ENCODE results near the gene CTDP1.

CTDP1 gene

GRCh38 chr18:79685971-79686370 lies 6.4 kb downstream of the CTDP1 start:
- Histone ChIP-seq H3K23ac (ENCODE audit: low read length) (no peak overlapping the region), H2AK5ac (ENCODE audit: low read length) (no peak overlapping the region), H3K9ac (ENCODE audit: low read length) (no peak overlapping the region), H3K27ac (ENCODE audit: low read depth, low read length) (no peak overlapping the region), H3K4me2 (ENCODE audit: low read length) (no peak overlapping the region), H3K18ac (ENCODE audit: low read length) (no peak overlapping the region), H3K4me1 (ENCODE audit: control insufficient read depth, low read depth, low read length) (no peaks in the 10 kb centered on the region), H3K56ac (ENCODE audit: low read length) (no peak overlapping the region), H3K27me3 (ENCODE audit: insufficient read depth, low read length, poor library complexity) (no peaks in the 10 kb centered on the region), H3K36me3 (ENCODE audit: control insufficient read depth, insufficient read depth, low read length) (no peaks in the 10 kb centered on the region), H2BK120ac (ENCODE audit: low read depth, low read length) (no peak overlapping the region), H3K4ac (ENCODE audit: low read depth, low read length) (no peak overlapping the region), H3K79me2 (ENCODE audit: control insufficient read depth, insufficient read depth, low read length) (peaks cover 77% of the 10 kb centered on the region), H4K8ac (ENCODE audit: low read depth, low read length) (no peak overlapping the region), H4K5ac (ENCODE audit: low read length) (no peak overlapping the region), H3K4me3 (ENCODE audit: low read length) (no peak overlapping the region), H3K79me1 (ENCODE audit: low read length) (peaks cover 48% of the 10 kb centered on the region), H2BK15ac (replicated peaks; ENCODE audit: low read depth) (no peak overlapping the region), H2BK5ac (ENCODE audit: low read length) (no peak overlapping the region)
- no peak for DNase-seq
- no CpG with 5 or more reads among the region's 7 CpGs for WGBS (ENCODE audit: extremely low coverage, insufficient coverage, low lambda C conversion rate)

GRCh38 chr18:79687806-79688205 lies 8.2 kb downstream of the CTDP1 start:
- no peak overlapping the region for H3K4me2 ChIP-seq (ENCODE audit: low read length)
- no peak overlapping the region for H2BK15ac ChIP-seq (replicated peaks; ENCODE audit: low read depth)
- H2BK5ac ChIP-seq (ENCODE audit: low read length) = no peak overlapping the region
- H4K5ac ChIP-seq (ENCODE audit: low read length) = no peak overlapping the region
- peaks cover 66% of the 10 kb centered on the region for H3K79me2 ChIP-seq (ENCODE audit: control insufficient read depth, insufficient read depth, low read length)
- H3K79me1 ChIP-seq (ENCODE audit: low read length) = peaks cover 37% of the 10 kb centered on the region
- no peak overlapping the region for H3K4ac ChIP-seq (ENCODE audit: low read depth, low read length)
- H4K8ac ChIP-seq (ENCODE audit: low read depth, low read length) = no peak overlapping the region
- no peak overlapping the region for H3K23ac ChIP-seq (ENCODE audit: low read length)
- no peak for DNase-seq
- H3K4me1 ChIP-seq (ENCODE audit: control insufficient read depth, low read depth, low read length) = no peaks in the 10 kb centered on the region
- no peak overlapping the region for H3K56ac ChIP-seq (ENCODE audit: low read length)
- no peaks in the 10 kb centered on the region for H3K36me3 ChIP-seq (ENCODE audit: control insufficient read depth, insufficient read depth, low read length)
- no peak overlapping the region for H3K9ac ChIP-seq (ENCODE audit: low read length)
- no peak overlapping the region for H2AK5ac ChIP-seq (ENCODE audit: low read length)
- no CpG with 5 or more reads among the region's 12 CpGs for whole genome bisulfite sequencing (ENCODE audit: extremely low coverage, insufficient coverage, low lambda C conversion rate)
- no peaks in the 10 kb centered on the region for H3K27me3 ChIP-seq (ENCODE audit: insufficient read depth, low read length, poor library complexity)
- H2BK120ac ChIP-seq (ENCODE audit: low read depth, low read length) = no peak overlapping the region
- H3K27ac ChIP-seq (ENCODE audit: low read depth, low read length) = no peak overlapping the region
- no peak overlapping the region for H3K4me3 ChIP-seq (ENCODE audit: low read length)
- H3K18ac ChIP-seq (ENCODE audit: low read length) = no peak overlapping the region

- no peak overlapping the region for H2BK15ac ChIP-seq (replicated peaks; ENCODE audit: low read depth)
- no peak overlapping the region for H3K23ac ChIP-seq (ENCODE audit: low read length)
- H3K4me3 ChIP-seq (ENCODE audit: low read length) = no peak overlapping the region
- H4K5ac ChIP-seq (ENCODE audit: low read length) = no peak overlapping the region
- H3K36me3 ChIP-seq (ENCODE audit: control insufficient read depth, insufficient read depth, low read length) = no peaks in the 10 kb centered on the region
- no peak overlapping the region for H4K8ac ChIP-seq (ENCODE audit: low read depth, low read length)
- no peak overlapping the region for H3K56ac ChIP-seq (ENCODE audit: low read length)
- H3K27me3 ChIP-seq (ENCODE audit: insufficient read depth, low read length, poor library complexity) = no peaks in the 10 kb centered on the region
- H3K9ac ChIP-seq (ENCODE audit: low read length) = no peak overlapping the region
- H2BK5ac ChIP-seq (ENCODE audit: low read length) = no peak overlapping the region
- H3K4me1 ChIP-seq (ENCODE audit: control insufficient read depth, low read depth, low read length) = no peaks in the 10 kb centered on the region
- no peak for DNase-seq
- H3K79me1 ChIP-seq (ENCODE audit: low read length) = peaks cover 28% of the 10 kb centered on the region
- WGBS (ENCODE audit: extremely low coverage, insufficient coverage, low lambda C conversion rate) = no CpG with 5 or more reads among the region's 6 CpGs
- no peak overlapping the region for H3K27ac ChIP-seq (ENCODE audit: low read depth, low read length)
- peaks cover 53% of the 10 kb centered on the region for H3K79me2 ChIP-seq (ENCODE audit: control insufficient read depth, insufficient read depth, low read length)
- H3K4ac ChIP-seq (ENCODE audit: low read depth, low read length) = no peak overlapping the region
- H3K4me2 ChIP-seq (ENCODE audit: low read length) = no peak overlapping the region
- no peak overlapping the region for H3K18ac ChIP-seq (ENCODE audit: low read length)
- H2AK5ac ChIP-seq (ENCODE audit: low read length) = no peak overlapping the region
- no peak overlapping the region for H2BK120ac ChIP-seq (ENCODE audit: low read depth, low read length)
Measured at GRCh38 chr18:79690071-79690470, 10.5 kb downstream of the CTDP1 start.

GRCh38 chr18:79690586-79691482 lies 11.2 kb downstream of the CTDP1 start:
- H4K5ac ChIP-seq (ENCODE audit: low read length) = no peak overlapping the region
- peaks cover 25% of the 10 kb centered on the region for H3K79me1 ChIP-seq (ENCODE audit: low read length)
- H3K27me3 ChIP-seq (ENCODE audit: insufficient read depth, low read length, poor library complexity) = no peaks in the 10 kb centered on the region
- no peak overlapping the region for H3K4ac ChIP-seq (ENCODE audit: low read depth, low read length)
- H3K9ac ChIP-seq (ENCODE audit: low read length) = no peak overlapping the region
- H3K56ac ChIP-seq (ENCODE audit: low read length) = no peak overlapping the region
- no peak for DNase-seq
- no CpG with 5 or more reads among the region's 33 CpGs for WGBS (ENCODE audit: extremely low coverage, insufficient coverage, low lambda C conversion rate)
- H3K36me3 ChIP-seq (ENCODE audit: control insufficient read depth, insufficient read depth, low read length) = peaks cover 2% of the 10 kb centered on the region
- no peak overlapping the region for H3K18ac ChIP-seq (ENCODE audit: low read length)
- H3K27ac ChIP-seq (ENCODE audit: low read depth, low read length) = no peak overlapping the region
- H2BK120ac ChIP-seq (ENCODE audit: low read depth, low read length) = no peak overlapping the region
- no peak overlapping the region for H3K4me2 ChIP-seq (ENCODE audit: low read length)
- H2BK5ac ChIP-seq (ENCODE audit: low read length) = no peak overlapping the region
- no peak overlapping the region for H2AK5ac ChIP-seq (ENCODE audit: low read length)
- no peak overlapping the region for H3K23ac ChIP-seq (ENCODE audit: low read length)
- H3K4me1 ChIP-seq (ENCODE audit: control insufficient read depth, low read depth, low read length) = no peaks in the 10 kb centered on the region
- H4K8ac ChIP-seq (ENCODE audit: low read depth, low read length) = no peak overlapping the region
- H2BK15ac ChIP-seq (replicated peaks; ENCODE audit: low read depth) = no peak overlapping the region
- H3K79me2 ChIP-seq (ENCODE audit: control insufficient read depth, insufficient read depth, low read length) = peaks cover 48% of the 10 kb centered on the region
- H3K4me3 ChIP-seq (ENCODE audit: low read length) = no peak overlapping the region

- Histone ChIP-seq H3K79me1 (ENCODE audit: low read length) (peaks cover 24% of the 10 kb centered on the region), H2BK15ac (replicated peaks; ENCODE audit: low read depth) (no peak overlapping the region), H2BK120ac (ENCODE audit: low read depth, low read length) (no peak overlapping the region), H3K23ac (ENCODE audit: low read length) (no peak overlapping the region), H3K36me3 (ENCODE audit: control insufficient read depth, insufficient read depth, low read length) (peaks cover 2% of the 10 kb centered on the region), H3K4me1 (ENCODE audit: control insufficient read depth, low read depth, low read length) (no peaks in the 10 kb centered on the region), H3K4me2 (ENCODE audit: low read length) (no peak overlapping the region), H4K5ac (ENCODE audit: low read length) (no peak overlapping the region), H4K8ac (ENCODE audit: low read depth, low read length) (no peak overlapping the region), H3K9ac (ENCODE audit: low read length) (no peak overlapping the region), H2AK5ac (ENCODE audit: low read length) (no peak overlapping the region), H3K79me2 (ENCODE audit: control insufficient read depth, insufficient read depth, low read length) (peaks cover 44% of the 10 kb centered on the region), H3K27me3 (ENCODE audit: insufficient read depth, low read length, poor library complexity) (no peaks in the 10 kb centered on the region), H3K4me3 (ENCODE audit: low read length) (no peak overlapping the region), H3K27ac (ENCODE audit: low read depth, low read length) (no peak overlapping the region), H3K18ac (ENCODE audit: low read length) (no peak overlapping the region), H2BK5ac (ENCODE audit: low read length) (no peak overlapping the region), H3K56ac (ENCODE audit: low read length) (no peak overlapping the region), H3K4ac (ENCODE audit: low read depth, low read length) (no peak overlapping the region)
- no peak for DNase-seq
- no CpG with 5 or more reads among the region's 14 CpGs for WGBS (ENCODE audit: extremely low coverage, insufficient coverage, low lambda C conversion rate)
Measured at GRCh38 chr18:79692056-79692455, 12.5 kb downstream of the CTDP1 start.

GRCh38 chr18:79692886-79693285 lies 13.3 kb downstream of the CTDP1 start:
- Histone ChIP-seq H3K4me1 (ENCODE audit: control insufficient read depth, low read depth, low read length) (no peaks in the 10 kb centered on the region), H4K5ac (ENCODE audit: low read length) (no peak overlapping the region), H3K9ac (ENCODE audit: low read length) (no peak overlapping the region), H2AK5ac (ENCODE audit: low read length) (no peak overlapping the region), H3K4me3 (ENCODE audit: low read length) (no peak overlapping the region), H3K4me2 (ENCODE audit: low read length) (no peak overlapping the region), H3K27ac (ENCODE audit: low read depth, low read length) (no peak overlapping the region), H2BK120ac (ENCODE audit: low read depth, low read length) (no peak overlapping the region), H3K4ac (ENCODE audit: low read depth, low read length) (no peak overlapping the region), H3K36me3 (ENCODE audit: control insufficient read depth, insufficient read depth, low read length) (peaks cover 2% of the 10 kb centered on the region), H4K8ac (ENCODE audit: low read depth, low read length) (no peak overlapping the region), H3K27me3 (ENCODE audit: insufficient read depth, low read length, poor library complexity) (no peaks in the 10 kb centered on the region), H2BK15ac (replicated peaks; ENCODE audit: low read depth) (no peak overlapping the region), H3K79me2 (ENCODE audit: control insufficient read depth, insufficient read depth, low read length) (peaks cover 40% of the 10 kb centered on the region), H3K18ac (ENCODE audit: low read length) (no peak overlapping the region), H3K23ac (ENCODE audit: low read length) (no peak overlapping the region), H3K56ac (ENCODE audit: low read length) (no peak overlapping the region), H2BK5ac (ENCODE audit: low read length) (no peak overlapping the region), H3K79me1 (ENCODE audit: low read length) (peaks cover 22% of the 10 kb centered on the region)
- no peak for DNase-seq
- no CpG with 5 or more reads among the region's 12 CpGs for WGBS (ENCODE audit: extremely low coverage, insufficient coverage, low lambda C conversion rate)
